Measurements from ENCODE around the gene RBM27.

GRCh38 chr5:146164382-146164781, 39.0 kb upstream of the RBM27 start:
- TF ChIP-seq CTCF (conservative IDR thresholded peaks at IDR 0.05) = no peak
- no peak for TF ChIP-seq ZFX (IDR thresholded peaks at IDR 0.05)
